ENCODE data around the gene FBXL17.

DNA sequence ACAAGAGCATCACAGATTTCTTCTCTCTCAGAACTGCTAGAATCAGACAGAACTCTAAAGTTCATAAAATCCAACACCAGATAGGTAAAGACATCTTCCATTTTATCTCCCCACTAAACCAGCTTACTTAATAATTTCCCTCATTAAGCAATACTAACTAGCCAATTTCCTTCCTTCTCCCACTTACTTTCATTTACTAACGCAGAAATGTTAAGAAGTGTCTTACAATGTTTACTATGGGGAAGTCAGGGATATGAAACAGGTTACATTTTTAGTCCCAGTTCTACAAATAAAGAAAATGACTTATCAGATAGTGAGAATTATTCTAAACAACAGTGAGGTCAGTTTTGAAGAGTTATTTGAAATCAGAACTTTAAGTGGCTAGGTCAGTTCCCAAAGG is 236.5 kb downstream of the FBXL17 start:
- TF ChIP-seq KLF10 (tag by site-specific recombination; IDR thresholded peaks at IDR 0.05) (no peak), ZNF10 (tag by site-specific recombination; IDR thresholded peaks at IDR 0.05) (no peak), ZBTB7A (tag by site-specific recombination; IDR thresholded peaks at IDR 0.05; ENCODE audit: low read depth) (no peak), REPIN1 (tag by site-specific recombination; IDR thresholded peaks at IDR 0.05; ENCODE audit: low read depth) (no peak)
- TF ChIP-seq, protein P1, sequence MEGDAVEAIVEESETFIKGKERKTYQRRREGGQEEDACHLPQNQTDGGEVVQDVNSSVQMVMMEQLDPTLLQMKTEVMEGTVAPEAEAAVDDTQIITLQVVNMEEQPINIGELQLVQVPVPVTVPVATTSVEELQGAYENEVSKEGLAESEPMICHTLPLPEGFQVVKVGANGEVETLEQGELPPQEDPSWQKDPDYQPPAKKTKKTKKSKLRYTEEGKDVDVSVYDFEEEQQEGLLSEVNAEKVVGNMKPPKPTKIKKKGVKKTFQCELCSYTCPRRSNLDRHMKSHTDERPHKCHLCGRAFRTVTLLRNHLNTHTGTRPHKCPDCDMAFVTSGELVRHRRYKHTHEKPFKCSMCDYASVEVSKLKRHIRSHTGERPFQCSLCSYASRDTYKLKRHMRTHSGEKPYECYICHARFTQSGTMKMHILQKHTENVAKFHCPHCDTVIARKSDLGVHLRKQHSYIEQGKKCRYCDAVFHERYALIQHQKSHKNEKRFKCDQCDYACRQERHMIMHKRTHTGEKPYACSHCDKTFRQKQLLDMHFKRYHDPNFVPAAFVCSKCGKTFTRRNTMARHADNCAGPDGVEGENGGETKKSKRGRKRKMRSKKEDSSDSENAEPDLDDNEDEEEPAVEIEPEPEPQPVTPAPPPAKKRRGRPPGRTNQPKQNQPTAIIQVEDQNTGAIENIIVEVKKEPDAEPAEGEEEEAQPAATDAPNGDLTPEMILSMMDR (tag by site-specific recombination; IDR thresholded peaks at IDR 0.05), result no peak
- TF ChIP-seq, protein P2, sequence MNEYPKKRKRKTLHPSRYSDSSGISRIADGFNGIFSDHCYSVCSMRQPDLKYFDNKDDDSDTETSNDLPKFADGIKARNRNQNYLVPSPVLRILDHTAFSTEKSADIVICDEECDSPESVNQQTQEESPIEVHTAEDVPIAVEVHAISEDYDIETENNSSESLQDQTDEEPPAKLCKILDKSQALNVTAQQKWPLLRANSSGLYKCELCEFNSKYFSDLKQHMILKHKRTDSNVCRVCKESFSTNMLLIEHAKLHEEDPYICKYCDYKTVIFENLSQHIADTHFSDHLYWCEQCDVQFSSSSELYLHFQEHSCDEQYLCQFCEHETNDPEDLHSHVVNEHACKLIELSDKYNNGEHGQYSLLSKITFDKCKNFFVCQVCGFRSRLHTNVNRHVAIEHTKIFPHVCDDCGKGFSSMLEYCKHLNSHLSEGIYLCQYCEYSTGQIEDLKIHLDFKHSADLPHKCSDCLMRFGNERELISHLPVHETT (tag by site-specific recombination; IDR thresholded peaks at IDR 0.05), result no peak
